ENCODE data around the gene TMUB1. TPM values are rescaled to one million over a fixed set of nuclear protein-coding genes. Genes with fewer than 3 reads are reported as not detected.

TMUB1 gene
- total and polyA plus RNA-seq, 9 of the 15 experiments (the other 6 are each of a cell fraction or from before 2014, with no cell fraction given): 0.14 to 241 (median 74.1) TPM

- no peak for TF ChIP-seq E4F1 (CRISPR knock-in tag; IDR thresholded peaks at IDR 0.05; ENCODE audit: borderline replicate concordance)
- no peak for TF ChIP-seq NONO (IDR thresholded peaks at IDR 0.05; ENCODE audit: low read depth in 2 of 2, low read length in 1 of 2)
- no peak for TF ChIP-seq EWSR1 (IDR thresholded peaks at IDR 0.05; ENCODE audit: borderline replicate concordance, low read depth, partially characterized antibody)
- TF ChIP-seq ZNF518B (CRISPR knock-in tag; IDR thresholded peaks at IDR 0.05): no peak
- TF ChIP-seq ATF7 (IDR thresholded peaks at IDR 0.05): peak; percentile 54
- TF ChIP-seq RNF219 (CRISPR knock-in tag; IDR thresholded peaks at IDR 0.05): no peak
- no peak for TF ChIP-seq SNAPC5 (CRISPR knock-in tag; IDR thresholded peaks at IDR 0.05)
- no peak for TF ChIP-seq RFX1 (IDR thresholded peaks at IDR 0.05)
- TF ChIP-seq ZFP1 (CRISPR knock-in tag; IDR thresholded peaks at IDR 0.05): no peak
- no peak for TF ChIP-seq HDAC3 (IDR thresholded peaks at IDR 0.05; ENCODE audit: borderline replicate concordance, partially characterized antibody)
- TF ChIP-seq ZNF280A (IDR thresholded peaks at IDR 0.05; ENCODE audit: low read depth, partially characterized antibody): no peak
- peak in 1 of 2 experiments; percentile 97; a peak in 2 of 4 replicates for TF ChIP-seq SIN3A (IDR thresholded peaks at IDR 0.05; ENCODE audit: borderline replicate concordance in 2 of 2, control insufficient read depth in 1 of 2, low read depth in 2 of 2, low read length in 2 of 2)
These were observed 4.1 kb upstream of the TMUB1 start (continued) for GRCh38 chr7:151087245-151088018.

Data from K562 (cell line).